Lower leg skin (tissue), 4 donors: ENCODE data around the gene TRIM44. TPM values are rescaled to one million over a fixed set of nuclear protein-coding genes. Genes with fewer than 3 reads are reported as not detected.

ENCODE experiments used
- DNase-seq, 2 donors: peaks; one replicate each; pipeline ENCODE4 v3.0.0-alpha.2; 2019; ENCODE audit warnings: low spot score in 2 of 2
- H3K4me3 ChIP-seq: fragments of 200-600 bp; sonication (generic); 2 replicates; pipeline ENCODE4 v1.5.1; 2017; ENCODE audit warnings: mild to moderate bottlenecking, low read depth; ENCODE audit not compliant: poor library complexity, severe bottlenecking
- POLR2A ChIP-seq, 2 donors: fragments of 450-650 bp; IDR thresholded peaks; one replicate each; pipeline ENCODE4 v1.6.1; 2016 to 2017; ENCODE audit warnings: antibody characterized with exemption in 2 of 2, mild to moderate bottlenecking in 1 of 2, moderate library complexity in 1 of 2
- WGBS, 2 donors: methylation state at CpG; one replicate each; pipeline ENCODE4 v1.1.5; 2018; 5-methylcytosine and 5-hydroxymethylcytosine counted together
- intact Hi-C: fragments of 100-400 bp; cut with DNase I; formaldehyde crosslinking; loops from one replicate; pipeline ENCODE4 v1.15.0; 2023; ENCODE audit warnings: low total_unique reads
- total RNA-seq, 4 donors: library from RNA; depleted of rRNA; stranded (reverse); fragments of >200 nt; gene quantifications; one replicate each; pipeline ENCODE4 v1.1.0, GENCODE V29; 2016
- TF ChIP-seq, protein P1 (sequence below), 3 donors: fragments of 450-650 bp; IDR thresholded peaks; one replicate each; pipeline ENCODE4 v1.5.1; 2016; ENCODE audit warnings: antibody characterized with exemption in 3 of 3, mild to moderate bottlenecking in 3 of 3, moderate library complexity in 2 of 3

The TRIM44 gene
- total RNA-seq, 4 donors from 2014 or later = 9.6 to 29.3 (median 23.8) TPM

DNA sequence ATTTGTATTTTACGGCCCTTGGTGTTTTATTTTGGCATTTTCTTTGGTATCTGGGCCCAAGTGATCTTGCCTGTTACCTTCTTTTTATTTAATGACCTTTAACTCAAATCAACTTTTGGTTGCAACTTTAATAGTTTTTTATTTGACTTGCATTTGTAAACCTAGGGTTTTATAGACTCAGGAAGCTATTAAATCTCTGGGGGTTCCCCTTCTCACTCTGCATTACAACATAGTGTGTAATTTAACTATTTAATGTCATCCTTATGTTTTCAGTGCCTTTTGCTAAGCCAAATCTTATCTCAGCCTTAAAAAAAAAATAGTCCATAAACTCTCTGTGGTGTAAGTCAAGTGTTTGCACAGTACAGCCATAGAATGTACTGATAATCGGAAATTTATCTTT is 41.0 kb upstream of the TRIM44 start:
- TF ChIP-seq POLR2A (IDR thresholded peaks at IDR 0.05) = no peak
- TF ChIP-seq, protein P1, sequence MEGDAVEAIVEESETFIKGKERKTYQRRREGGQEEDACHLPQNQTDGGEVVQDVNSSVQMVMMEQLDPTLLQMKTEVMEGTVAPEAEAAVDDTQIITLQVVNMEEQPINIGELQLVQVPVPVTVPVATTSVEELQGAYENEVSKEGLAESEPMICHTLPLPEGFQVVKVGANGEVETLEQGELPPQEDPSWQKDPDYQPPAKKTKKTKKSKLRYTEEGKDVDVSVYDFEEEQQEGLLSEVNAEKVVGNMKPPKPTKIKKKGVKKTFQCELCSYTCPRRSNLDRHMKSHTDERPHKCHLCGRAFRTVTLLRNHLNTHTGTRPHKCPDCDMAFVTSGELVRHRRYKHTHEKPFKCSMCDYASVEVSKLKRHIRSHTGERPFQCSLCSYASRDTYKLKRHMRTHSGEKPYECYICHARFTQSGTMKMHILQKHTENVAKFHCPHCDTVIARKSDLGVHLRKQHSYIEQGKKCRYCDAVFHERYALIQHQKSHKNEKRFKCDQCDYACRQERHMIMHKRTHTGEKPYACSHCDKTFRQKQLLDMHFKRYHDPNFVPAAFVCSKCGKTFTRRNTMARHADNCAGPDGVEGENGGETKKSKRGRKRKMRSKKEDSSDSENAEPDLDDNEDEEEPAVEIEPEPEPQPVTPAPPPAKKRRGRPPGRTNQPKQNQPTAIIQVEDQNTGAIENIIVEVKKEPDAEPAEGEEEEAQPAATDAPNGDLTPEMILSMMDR (IDR thresholded peaks at IDR 0.05) = no peak
- no peak overlapping the region for H3K4me3 ChIP-seq
- DNase-seq = no peak
- WGBS, 2 donors = 51 to 62% methylated on average over 2 of the region's 2 CpGs
- intact Hi-C loops = no loop called here

DNA sequence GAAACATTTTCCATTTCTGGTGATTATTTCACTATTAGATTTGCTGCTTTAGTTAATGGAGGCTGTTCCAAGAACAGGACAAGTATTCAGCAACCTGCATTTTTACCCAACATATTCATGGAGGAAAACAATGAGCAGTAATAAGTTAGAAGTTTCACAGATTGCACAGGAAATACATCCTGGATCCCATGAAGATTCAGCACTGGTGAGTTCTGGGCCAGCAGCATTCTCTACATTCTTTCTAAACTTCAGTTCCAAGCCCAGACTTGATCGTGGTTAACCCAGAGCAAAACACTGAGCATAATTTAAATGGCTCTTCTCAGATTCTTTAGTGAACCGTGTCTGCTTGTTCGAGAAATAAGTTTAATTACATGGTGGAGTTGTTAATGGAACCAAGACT is 40.5 kb upstream of the TRIM44 start:
- TF ChIP-seq, protein P1 (IDR thresholded peaks at IDR 0.05) = no peak
- TF ChIP-seq POLR2A (IDR thresholded peaks at IDR 0.05) = no peak
- intact Hi-C loops = no loop called here
- DNase-seq = no peak
- 31 to 38% methylated on average over 3 of the region's 3 CpGs for WGBS, 2 donors
- H3K4me3 ChIP-seq = no peak overlapping the region

DNA sequence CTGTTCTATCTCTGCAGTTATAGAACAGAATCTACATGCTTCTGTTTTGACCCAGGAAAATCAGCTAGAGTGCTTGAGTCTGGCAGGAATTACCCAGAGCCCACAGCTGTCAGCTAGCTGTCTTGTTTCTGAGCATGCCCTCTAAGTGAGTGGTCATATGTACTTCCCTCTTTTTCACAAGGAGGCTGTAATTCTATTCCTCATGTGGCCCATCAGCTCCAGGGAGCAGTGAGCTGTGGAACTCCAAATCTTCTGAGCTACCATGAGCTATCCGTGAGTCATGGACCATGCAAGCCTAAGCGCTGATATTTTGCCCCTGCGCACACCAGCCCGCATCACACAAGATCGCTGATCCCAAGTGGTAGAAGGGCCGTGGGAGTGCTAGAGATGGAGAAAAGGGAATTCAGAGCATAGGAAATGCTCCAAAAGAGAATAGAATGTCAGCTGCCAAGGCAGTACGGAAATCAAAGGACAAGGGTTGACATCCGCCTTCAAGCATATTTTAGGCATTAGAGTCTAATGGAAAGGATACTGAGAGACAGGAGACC is 38.9 kb upstream of the TRIM44 start:
- 69 to 72% methylated on average over 8 of the region's 8 CpGs for WGBS, 2 donors
- no peak for DNase-seq
- intact Hi-C loops = no loop called here
- H3K4me3 ChIP-seq = no peak overlapping the region
- TF ChIP-seq, protein P1 (IDR thresholded peaks at IDR 0.05) = no peak
- TF ChIP-seq POLR2A (IDR thresholded peaks at IDR 0.05) = no peak

DNA sequence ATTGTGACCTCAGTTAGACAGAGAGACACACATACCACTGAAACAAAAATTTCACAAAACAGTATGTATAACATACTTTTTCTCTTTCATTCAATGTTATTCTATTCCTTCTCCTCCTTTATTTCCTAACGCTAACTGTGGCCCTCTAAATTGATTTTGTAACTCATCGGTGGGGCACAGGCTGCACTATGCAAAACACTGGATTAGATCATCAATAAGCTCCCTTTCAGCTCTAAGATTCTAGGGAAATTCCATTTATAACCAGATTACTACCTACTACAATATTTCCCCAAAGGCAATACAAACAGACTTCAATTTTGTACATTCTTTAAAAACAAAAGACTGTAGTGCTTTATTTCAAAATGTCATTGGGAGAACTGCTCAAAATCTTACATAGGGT is 38.3 kb upstream of the TRIM44 start:
- TF ChIP-seq, protein P1 (IDR thresholded peaks at IDR 0.05) = no peak
- TF ChIP-seq POLR2A (IDR thresholded peaks at IDR 0.05) = no peak
- no peak overlapping the region for H3K4me3 ChIP-seq
- 59 to 75% methylated on average over 2 of the region's 2 CpGs for WGBS, 2 donors
- intact Hi-C loops = no loop called here
- DNase-seq = no peak

DNA sequence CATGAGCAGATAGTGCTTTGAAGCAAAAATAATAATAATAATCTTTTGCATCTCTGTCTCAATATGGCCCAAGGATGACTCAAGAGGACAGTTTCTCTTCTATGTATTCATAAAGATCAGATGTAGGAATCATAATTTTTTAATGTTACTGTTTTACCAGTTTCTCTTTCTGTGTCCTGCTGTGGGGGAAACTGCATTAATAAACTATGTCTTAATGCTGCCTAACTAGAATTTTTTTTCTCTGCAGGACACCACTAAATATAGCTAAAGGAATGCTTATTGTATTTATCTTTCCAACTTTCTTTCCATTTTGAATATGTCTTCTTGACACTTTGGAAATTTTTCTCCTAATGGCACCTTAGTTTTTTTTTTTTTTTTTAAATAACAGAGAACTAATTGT is 37.8 kb upstream of the TRIM44 start:
- intact Hi-C loops = no loop called here
- no peak for DNase-seq
- no peak overlapping the region for H3K4me3 ChIP-seq
- no peak for TF ChIP-seq POLR2A (IDR thresholded peaks at IDR 0.05)
- TF ChIP-seq, protein P1 (IDR thresholded peaks at IDR 0.05) = no peak

DNA sequence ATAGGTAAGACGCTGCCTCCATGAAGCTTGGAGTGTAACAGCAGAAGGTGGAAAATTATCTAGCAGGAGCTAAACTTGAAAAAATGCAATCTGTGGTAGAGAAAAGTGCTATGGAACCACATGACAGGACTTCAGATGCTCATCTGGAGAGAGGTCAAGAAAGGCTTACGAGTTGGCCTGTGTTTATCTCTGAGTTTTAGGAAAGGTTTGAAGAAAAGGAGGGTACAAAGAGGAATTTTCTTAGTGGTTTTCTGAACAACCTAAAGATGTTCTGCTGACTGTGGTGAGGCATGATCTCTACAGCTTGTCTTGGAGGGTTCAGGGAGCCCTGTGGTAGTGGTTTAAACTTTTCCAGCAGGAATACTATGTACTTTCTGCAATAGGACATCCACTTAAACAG is 36.1 kb upstream of the TRIM44 start:
- WGBS, 2 donors = 90 to 94% methylated on average over 2 of the region's 2 CpGs
- intact Hi-C loops = no loop called here

More for the DNA sequence above, 36.1 kb upstream of the TRIM44 start:
- no peak overlapping the region for H3K4me3 ChIP-seq
- no peak for DNase-seq
- TF ChIP-seq POLR2A (IDR thresholded peaks at IDR 0.05) = no peak
- TF ChIP-seq, protein P1 (IDR thresholded peaks at IDR 0.05) = no peak
